Thyroid gland (tissue), 4 donors: ENCODE data around the gene PGAP3. TPM values are rescaled to one million over a fixed set of nuclear protein-coding genes. Genes with fewer than 3 reads are reported as not detected.
A peak's percentile ranks its signal among the peaks of the same experiment; 100 is the strongest.

ENCODE experiments used
- DNase-seq, 2 donors: peaks; one replicate each; pipeline ENCODE4 v3.0.0-alpha.2; 2019
- H3K27ac ChIP-seq, 3 donors: fragments of 200-600 bp; sonication (generic); 1 replicate in 2 of 3; 2 replicates in 1 of 3; pipeline ENCODE4 v1.5.1; 2016 to 2019; ENCODE audit warnings: mild to moderate bottlenecking in 1 of 3, moderate library complexity in 1 of 3
- H3K27me3 ChIP-seq: fragments of 200-600 bp; sonication (generic); one replicate; pipeline ENCODE4 v1.5.1; 2019
- H3K36me3 ChIP-seq, 2 donors: fragments of 200-600 bp; sonication (generic); one replicate each; pipeline ENCODE4 v1.5.1; 2016 to 2019
- H3K4me1 ChIP-seq, 2 donors: fragments of 200-600 bp; sonication (generic); one replicate each; pipeline ENCODE4 v1.5.1; 2017 to 2019
- H3K4me3 ChIP-seq, 3 donors: fragments of 200-600 bp; sonication (generic); replicated peaks in 1 of 3; 1 replicate in 2 of 3; 2 replicates in 1 of 3; pipeline ENCODE4 v1.5.1; 2016; ENCODE audit warnings: mild to moderate bottlenecking in 1 of 3
- H3K9me3 ChIP-seq: fragments of 200-600 bp; sonication (generic); one replicate; pipeline ENCODE4 v1.5.1; 2017
- POLR2A ChIP-seq, 2 donors: fragments of 450-650 bp; IDR thresholded peaks; one replicate each; pipeline ENCODE4 v1.6.1; 2017; ENCODE audit warnings: antibody characterized with exemption in 2 of 2, mild to moderate bottlenecking in 2 of 2, moderate library complexity in 1 of 2
- WGBS, 2 donors: methylation state at CpG; one replicate each; pipeline ENCODE4 v1.1.5; 2017; 5-methylcytosine and 5-hydroxymethylcytosine counted together
- intact Hi-C: fragments of 100-400 bp; cut with DNase I; formaldehyde crosslinking; loops from one replicate; pipeline ENCODE4 v1.15.1; 2023
- total RNA-seq, 4 donors: library from RNA; depleted of rRNA; stranded (reverse); fragments of >200 nt; gene quantifications; one replicate each; pipeline ENCODE4 v1.2.3, GENCODE V29; 2016
- TF ChIP-seq, protein P1 (sequence below), 6 experiments: fragments of 200-600 bp in 3 of 6; fragments of 450-650 bp in 3 of 6; sonication (generic) in 3 of 6; IDR thresholded peaks; one replicate each; pipeline ENCODE4 v1.5.1; 2016 to 2019; ENCODE audit warnings: antibody characterized with exemption in 6 of 6, mild to moderate bottlenecking in 2 of 6, inconsistent platforms in 1 of 6, moderate library complexity in 1 of 6

Gene PGAP3
- total RNA-seq, 4 donors from 2014 or later, result 55.6 to 88.1 (median 72.7) TPM

DNA sequence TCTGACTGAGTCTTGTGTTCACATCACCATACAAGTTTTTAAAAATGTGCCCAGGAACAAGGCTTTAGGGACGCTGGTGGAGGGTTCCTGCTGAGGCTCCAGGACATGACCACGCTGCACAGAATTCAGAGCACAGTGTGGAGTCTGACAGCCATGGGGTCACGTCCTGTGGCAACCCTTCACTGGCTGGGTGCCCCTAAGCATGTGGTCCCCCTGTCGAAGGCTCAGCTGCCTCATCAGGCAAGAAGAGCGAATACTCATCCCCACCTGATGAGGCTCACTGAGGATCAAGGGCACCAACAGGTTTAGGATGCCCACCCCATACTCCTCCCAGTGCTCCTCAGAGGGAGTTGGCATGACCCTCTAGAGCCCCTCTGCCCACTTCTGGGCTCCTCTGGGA lies 13.7 kb downstream of the PGAP3 start:
- no peak for DNase-seq
- Histone ChIP-seq H3K27me3 (no peaks in the 10 kb centered on the region), H3K4me1 (peaks cover 49 to 66% of the 10 kb centered on the region in 2 donors), H3K36me3 (no peaks in the 10 kb centered on the region), H3K27ac (peak overlapping the region; percentile 54 to 91 (median 87)), H3K9me3 (no peaks in the 10 kb centered on the region), H3K4me3 (no peak overlapping the region)
- no peak for TF ChIP-seq POLR2A (IDR thresholded peaks at IDR 0.05)
- TF ChIP-seq, protein P1, sequence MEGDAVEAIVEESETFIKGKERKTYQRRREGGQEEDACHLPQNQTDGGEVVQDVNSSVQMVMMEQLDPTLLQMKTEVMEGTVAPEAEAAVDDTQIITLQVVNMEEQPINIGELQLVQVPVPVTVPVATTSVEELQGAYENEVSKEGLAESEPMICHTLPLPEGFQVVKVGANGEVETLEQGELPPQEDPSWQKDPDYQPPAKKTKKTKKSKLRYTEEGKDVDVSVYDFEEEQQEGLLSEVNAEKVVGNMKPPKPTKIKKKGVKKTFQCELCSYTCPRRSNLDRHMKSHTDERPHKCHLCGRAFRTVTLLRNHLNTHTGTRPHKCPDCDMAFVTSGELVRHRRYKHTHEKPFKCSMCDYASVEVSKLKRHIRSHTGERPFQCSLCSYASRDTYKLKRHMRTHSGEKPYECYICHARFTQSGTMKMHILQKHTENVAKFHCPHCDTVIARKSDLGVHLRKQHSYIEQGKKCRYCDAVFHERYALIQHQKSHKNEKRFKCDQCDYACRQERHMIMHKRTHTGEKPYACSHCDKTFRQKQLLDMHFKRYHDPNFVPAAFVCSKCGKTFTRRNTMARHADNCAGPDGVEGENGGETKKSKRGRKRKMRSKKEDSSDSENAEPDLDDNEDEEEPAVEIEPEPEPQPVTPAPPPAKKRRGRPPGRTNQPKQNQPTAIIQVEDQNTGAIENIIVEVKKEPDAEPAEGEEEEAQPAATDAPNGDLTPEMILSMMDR (IDR thresholded peaks at IDR 0.05), result no peak
- intact Hi-C loops, result no loop called here
- 94 to 96% methylated on average over 3 to 5 of the region's 5 CpGs for WGBS, 2 donors

DNA sequence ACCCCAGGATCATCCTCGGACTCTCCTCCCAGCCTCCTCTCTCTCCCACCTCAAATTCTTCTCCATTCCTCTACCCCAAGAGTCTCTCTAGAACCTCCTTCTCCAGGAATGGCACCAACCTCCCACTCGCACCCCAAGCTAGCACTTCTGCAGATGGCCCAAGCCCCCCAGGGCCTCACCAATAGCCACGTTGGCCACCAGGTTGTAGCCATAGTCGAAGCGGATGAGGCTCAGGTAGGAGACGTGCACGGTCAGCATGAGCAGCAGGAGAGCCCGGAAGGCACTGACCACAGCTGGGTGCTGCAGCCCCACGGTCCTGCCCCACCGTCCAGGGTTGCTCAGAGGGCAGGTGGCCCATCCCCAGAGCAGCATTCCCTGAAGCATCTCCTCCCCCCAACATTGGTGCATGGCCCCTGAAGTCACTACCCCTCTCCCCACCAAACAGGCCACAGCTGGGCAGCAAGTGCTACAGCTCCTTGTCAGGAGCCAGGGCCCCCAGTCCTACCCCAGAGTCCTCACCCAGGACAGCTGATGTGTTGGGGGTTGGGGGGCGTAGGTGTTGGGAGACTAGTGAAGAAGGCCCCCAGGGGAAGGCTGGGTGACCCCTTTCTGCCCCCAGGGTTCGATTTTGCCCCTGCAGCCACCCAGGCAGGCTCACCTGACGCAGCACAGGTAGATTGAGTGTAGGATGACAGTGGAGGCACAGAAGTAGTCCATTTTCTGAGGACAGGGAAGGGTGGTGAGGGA lies 14.3 kb downstream of the PGAP3 start:
- no peak for DNase-seq
- Histone ChIP-seq H3K4me1 (peaks cover 46 to 63% of the 10 kb centered on the region in 2 donors), H3K4me3 (no peak overlapping the region), H3K27me3 (no peaks in the 10 kb centered on the region), H3K9me3 (no peaks in the 10 kb centered on the region), H3K27ac (no peak overlapping the region), H3K36me3 (no peaks in the 10 kb centered on the region)
- TF ChIP-seq, protein P1 (IDR thresholded peaks at IDR 0.05), result no peak
- TF ChIP-seq POLR2A (IDR thresholded peaks at IDR 0.05), result no peak
- intact Hi-C loops, result no loop called here
- WGBS, 2 donors, result 77 to 93% methylated on average over 10 to 12 of the region's 13 CpGs

DNA sequence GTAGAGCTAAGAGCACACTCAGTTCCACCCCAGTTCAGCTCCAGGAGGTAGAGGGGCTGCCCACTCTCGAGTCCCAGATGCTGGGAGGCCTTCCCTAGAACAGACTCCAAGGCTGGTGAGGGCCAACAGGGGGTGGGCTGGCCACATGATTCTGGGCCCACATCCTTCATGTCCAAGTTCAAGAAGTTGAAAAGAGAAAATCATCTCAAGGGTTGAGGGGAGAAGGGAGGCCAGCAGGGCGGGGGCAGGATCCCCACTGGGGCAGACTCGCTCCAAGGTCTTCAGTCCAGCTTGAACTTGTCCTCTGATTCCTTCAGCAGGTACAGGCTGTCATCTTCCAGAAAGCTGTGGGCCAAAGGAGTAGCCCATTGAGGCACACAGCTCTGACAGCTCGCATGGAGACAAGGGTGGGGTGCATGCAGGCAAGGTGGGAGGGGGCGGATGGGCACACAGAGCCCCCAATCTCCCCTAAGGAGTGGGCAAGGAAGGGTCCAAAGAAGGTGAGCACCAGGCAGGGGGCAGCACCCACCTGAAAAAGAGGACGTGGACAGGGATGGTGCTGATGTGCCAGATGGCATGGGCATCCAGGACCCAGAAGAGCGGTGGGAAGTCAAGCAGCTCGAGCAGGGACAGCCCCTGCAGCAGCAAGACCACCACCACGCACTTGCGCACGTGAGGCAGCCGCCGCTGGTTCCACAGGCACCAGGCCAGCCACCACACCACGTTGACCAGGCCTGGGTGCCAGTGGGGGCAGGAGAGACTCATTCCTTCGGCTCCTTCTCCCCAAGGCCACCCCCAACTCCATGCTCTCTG lies 15.1 kb downstream of the PGAP3 start:
- Histone ChIP-seq H3K4me1 (peaks cover 46 to 63% of the 10 kb centered on the region in 2 donors), H3K27ac (peak overlapping the region in 1 of 3 donors; percentile 41), H3K4me3 (no peak overlapping the region), H3K9me3 (no peaks in the 10 kb centered on the region), H3K27me3 (no peaks in the 10 kb centered on the region), H3K36me3 (no peaks in the 10 kb centered on the region)
- intact Hi-C loops, result no loop called here
- DNase-seq, result no peak
- 82 to 84% methylated on average over 15 of the region's 15 CpGs for WGBS, 2 donors
- no peak for TF ChIP-seq POLR2A (IDR thresholded peaks at IDR 0.05)

DNA sequence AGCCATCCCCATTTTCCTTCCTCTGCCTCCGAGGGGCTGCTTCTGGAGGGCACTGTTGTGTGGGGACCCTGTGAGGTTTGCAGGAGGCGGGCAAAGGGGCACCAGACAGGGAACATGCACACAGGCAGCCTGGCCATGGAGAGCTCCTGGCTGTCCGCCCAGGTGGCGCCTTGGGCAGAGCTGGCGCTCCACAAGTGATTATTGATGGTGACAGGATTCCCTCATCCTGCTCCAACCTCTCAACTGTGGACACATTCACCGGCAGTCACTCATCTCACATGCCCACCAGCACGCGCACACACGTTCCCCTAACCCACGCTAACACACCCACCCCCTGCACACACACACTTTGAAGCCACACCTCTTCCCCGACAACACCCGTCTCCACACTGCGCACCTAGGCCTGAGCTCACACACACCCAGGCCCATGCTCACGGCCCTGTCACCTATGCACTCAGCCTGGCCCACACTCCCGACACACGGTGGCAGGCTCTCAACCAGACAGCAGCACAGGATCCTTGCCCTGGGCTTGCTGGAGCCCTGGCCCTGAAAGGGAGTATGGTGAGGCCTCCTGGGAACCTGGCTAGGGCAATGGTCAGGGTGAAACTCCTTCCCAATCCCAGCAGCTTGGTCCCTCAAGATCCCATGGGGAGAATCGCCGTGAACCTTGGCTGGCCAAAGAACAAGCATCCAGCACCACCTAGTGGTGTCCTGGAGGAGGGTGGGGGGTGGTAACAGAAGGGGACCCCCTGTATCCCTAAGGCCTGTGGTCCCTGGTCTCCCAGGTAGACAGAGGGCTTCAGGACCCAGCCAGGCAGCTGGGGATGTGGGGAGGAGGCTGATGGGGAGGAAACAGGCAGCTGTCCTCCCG lies 16.0 kb downstream of the PGAP3 start:
- no peak overlapping the region for H3K4me3 ChIP-seq
- no peaks in the 10 kb centered on the region for H3K9me3 ChIP-seq
- H3K36me3 ChIP-seq, result no peaks in the 10 kb centered on the region
- WGBS, 2 donors, result 29 to 30% methylated on average over 15 to 19 of the region's 19 CpGs
- peak in 1 of 2 donors; percentile 15 for TF ChIP-seq POLR2A (IDR thresholded peaks at IDR 0.05)
- TF ChIP-seq, protein P1 (IDR thresholded peaks at IDR 0.05), result peak in 4 of 6 experiments; percentile 50 to 60 (median 56)
- no peaks in the 10 kb centered on the region for H3K27me3 ChIP-seq
- DNase-seq, result peak; percentile 68 to 80
- intact Hi-C loops, result no loop called here
- H3K27ac ChIP-seq, result peak overlapping the region in 2 of 3 donors; percentile 33 to 41
- H3K4me1 ChIP-seq, result peaks cover 45 to 64% of the 10 kb centered on the region in 2 donors

DNA sequence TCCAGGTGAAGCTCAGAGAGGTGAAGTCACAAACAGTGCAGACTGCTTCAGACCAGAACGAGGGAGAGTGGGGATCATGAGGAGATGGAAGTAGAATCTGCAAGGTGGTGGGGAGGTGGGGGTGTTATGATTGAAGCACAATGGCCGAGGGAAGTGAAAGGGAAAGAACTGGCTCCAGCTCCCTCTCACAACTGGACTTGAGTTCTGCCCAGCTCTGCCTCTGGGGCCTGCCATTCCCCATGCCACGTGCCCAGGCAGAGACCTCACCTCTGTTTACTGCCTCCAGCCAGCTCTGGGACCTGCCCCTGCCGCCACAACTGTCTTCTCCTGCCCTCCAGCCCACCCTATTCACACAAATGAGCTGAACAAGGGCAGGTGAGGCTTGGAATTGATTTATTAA lies 17.1 kb downstream of the PGAP3 start:
- H3K36me3 ChIP-seq, result no peaks in the 10 kb centered on the region
- intact Hi-C loops, result no loop called here
- WGBS, 2 donors, result 70 to 72% methylated on average over 4 of the region's 4 CpGs
- TF ChIP-seq POLR2A (IDR thresholded peaks at IDR 0.05), result no peak
- TF ChIP-seq, protein P1 (IDR thresholded peaks at IDR 0.05), result no peak
- H3K4me3 ChIP-seq, result no peak overlapping the region
- H3K4me1 ChIP-seq, result peaks cover 34 to 64% of the 10 kb centered on the region in 2 donors
- no peaks in the 10 kb centered on the region for H3K9me3 ChIP-seq
- H3K27ac ChIP-seq, result no peak overlapping the region
- no peaks in the 10 kb centered on the region for H3K27me3 ChIP-seq
- no peak for DNase-seq
